HG03469 (cell line): Measurements from ENCODE around the gene ISOC2.
"Not testable (repeated sequence)": the region's sequence is repeated elsewhere in the genome, so short reads cannot be mapped to it uniquely, and the experiment has no call there.

Experiments
- ATAC-seq: cut with Tn5 transposase; IDR thresholded peaks from one replicate; pipeline ENCODE4 v1.9.1; 2021; ENCODE audit warnings: mild to moderate bottlenecking, moderate library complexity, moderate number of reproducible peaks; ENCODE audit not compliant: unreplicated experiment

ISOC2 gene

DNA sequence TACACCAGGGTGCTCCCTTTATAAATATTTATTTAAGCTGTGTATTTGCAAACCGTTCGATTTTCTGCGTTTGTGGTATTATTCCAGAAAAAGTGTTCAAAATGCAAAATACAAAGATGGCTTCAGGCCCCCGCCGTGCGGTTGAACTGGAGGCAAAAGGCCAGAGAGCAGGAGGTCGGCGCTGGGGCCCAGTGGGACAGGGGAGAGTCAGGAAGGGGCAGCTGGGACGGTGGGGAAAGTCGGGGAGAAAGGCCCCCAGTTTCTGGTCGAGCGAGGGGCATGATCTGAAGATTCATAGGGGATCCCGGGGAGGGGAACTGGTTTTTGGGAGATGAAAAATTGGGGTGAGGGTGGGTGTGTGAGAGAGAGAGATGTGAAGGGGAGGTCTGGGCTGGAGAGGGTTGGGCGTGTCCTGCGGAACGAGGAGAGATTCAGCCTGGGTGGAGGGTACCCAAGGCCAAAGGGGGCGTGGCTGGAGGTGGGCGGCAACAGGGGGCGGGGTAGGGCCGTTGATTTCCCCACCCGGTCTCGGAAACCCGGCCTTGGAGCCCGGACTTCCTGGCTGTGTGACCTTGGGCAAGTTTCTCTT, 678 bp downstream of the ISOC2 start:
- ATAC-seq, result no peak

DNA sequence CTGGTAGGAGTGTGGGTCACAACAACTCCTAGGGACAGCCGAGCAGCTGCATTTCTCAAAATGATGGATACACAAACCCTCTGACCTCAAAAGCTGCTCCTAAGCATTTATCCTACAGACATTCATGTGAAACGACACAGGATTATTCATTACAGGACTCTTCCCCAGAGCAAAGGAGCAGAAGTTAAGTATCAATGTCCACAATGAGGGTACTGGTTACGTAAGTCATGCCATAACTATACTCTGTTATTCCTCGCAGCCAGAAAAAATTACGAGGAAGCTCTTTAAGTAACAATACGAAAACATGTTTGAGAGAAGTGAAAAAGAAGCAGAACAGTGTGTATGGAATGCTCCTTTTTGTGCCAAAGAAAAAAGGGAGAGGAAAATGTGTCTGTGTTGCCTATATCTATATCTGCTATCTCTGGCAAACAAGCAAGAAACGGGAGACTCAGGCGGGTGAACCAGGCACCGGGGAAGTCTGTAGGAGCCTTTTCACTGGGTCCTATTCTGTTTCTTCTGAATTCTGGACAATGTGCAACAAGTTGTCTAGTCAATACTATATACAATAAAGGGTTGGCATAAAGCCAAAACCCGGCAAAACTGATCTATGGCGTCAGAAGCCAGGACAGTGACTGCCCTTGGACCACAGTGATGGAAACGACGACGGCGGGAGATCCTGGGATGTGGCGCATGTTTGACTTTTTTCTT, 1.3 kb downstream of the ISOC2 start:
- ATAC-seq, result no peak

DNA sequence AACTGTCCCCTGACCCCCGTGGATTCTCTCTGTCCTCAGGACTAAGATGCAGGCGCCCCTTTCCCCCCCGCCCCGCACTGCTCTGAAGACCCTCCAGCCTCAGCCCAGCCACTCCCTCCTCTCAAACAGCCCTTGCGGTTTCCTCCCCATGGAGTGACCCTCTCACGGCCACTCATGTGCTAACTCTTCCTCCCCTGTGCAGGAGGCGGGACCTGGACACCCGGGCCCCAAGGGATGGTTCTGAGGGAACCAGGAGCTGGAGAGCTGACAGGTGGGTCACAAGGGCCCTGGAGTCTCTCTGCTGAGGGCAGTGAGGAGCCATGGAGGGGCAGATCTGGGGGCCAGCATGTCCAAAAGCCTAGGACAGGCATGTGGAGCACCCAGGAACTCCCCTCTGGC, 1.9 kb downstream of the ISOC2 start:
- ATAC-seq, result no peak

DNA sequence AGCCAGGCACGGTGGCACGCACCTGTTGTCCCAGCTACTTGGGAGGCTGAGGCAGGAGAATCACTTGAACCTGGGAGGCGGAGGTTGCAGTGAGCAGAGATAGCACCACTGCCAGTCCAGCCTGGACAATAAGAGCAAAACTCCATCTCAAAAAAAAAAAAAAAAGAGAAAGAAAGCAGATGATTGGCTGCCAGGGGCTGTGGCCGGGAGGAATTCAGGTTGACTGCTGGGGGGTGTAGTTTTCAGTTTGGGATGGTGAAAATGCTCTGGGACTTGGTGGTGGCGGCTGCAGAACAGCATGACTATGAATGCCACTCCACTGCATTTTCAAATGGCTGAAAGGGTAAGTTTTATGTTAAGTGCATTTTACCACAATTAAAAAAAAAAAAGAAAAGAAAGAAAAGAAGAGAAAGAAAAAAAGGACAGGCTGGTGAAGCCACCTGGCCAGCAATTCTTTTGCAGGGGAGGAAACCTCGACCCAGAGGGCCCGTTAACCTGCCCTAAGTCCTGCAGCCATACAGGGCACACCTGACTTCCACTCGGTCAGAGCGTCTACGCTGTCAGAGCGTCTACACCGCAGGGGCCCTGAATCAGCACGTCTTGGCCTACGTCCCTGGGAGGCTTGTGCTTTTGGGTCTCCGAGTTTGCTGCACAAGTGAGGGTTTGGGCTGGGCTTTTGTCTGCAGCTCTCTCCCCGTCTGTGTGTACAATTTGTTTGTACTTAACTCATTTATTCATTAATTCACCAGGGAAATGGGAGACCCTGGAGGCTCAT, 3.6 kb downstream of the ISOC2 start:
- no peak for ATAC-seq

DNA sequence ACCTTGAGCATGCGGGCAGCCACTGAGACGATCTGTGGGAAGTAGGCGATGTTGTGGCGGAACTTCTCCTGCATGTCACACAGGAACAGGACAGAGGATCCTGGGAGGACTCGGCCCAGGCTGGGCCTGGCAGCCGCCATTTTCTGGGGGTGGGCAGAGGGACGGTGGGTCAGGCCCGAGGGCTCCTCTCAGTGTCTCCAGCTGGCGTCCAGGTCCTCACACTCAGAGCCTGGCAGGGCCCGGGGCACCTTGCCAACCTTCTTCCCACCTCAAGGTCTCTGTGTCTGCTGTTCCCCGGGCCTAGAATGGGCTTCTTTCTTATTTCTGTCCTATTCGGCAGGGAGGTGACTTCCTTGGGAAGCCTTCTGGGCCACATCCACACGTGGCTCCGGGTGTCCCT, 5.1 kb downstream of the ISOC2 start:
- ATAC-seq, result no peak

DNA sequence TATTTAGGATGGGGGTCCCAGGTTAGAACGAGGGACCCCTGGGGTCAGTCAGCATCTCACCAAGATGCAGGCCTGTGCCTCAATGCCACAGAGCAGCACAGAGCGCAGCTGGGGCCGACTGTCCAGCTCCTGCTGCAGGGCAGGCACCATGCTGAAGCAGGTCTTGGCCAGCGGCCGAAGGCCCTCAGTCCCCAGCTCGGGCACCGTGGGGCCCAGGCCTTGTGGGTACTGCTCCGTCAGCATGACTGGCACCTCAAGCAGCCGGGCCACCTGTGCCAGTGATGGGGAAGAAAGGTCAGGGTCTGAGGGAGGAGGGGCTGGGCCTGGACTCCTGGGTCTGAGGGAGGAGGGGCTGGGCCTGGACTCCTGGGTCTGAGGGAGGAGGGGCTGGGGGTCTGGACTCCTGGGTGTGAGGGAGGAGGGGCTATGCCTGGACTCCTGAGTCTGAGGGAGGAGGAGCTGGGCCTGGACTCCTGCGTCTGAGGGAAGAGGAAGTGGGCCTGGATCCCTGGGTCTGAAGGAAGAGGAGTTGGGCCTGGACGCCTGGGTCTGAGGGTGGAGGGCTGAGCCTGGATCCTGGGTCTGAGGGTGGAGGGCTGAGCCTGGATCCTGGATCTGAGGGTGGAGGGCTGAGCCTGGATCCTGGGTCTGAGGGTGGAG, 5.7 kb downstream of the ISOC2 start:
- ATAC-seq, result no peak

DNA sequence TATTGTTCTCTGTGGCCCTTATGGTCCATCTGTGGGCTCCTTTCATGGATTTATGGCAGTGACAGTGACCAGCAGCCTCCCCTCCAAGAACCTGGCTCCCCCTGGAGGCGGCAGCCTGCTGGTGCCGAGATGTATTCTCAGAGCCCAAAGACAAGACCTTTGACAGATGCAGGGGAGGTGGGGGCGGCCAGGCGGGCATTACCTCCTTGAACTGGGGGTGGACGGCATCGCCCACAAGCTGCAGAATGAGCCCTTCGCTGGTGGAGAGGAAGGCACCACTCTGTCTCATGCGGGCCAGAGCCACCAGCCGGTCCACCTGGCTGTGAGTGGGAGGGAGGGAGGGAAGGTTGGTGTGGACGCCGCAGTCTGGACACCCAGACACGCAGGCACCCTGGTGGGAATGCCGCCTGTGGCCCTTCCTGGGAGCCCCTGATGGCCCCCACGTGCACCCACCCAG, 6.6 kb downstream of the ISOC2 start:
- ATAC-seq, result no peak

DNA sequence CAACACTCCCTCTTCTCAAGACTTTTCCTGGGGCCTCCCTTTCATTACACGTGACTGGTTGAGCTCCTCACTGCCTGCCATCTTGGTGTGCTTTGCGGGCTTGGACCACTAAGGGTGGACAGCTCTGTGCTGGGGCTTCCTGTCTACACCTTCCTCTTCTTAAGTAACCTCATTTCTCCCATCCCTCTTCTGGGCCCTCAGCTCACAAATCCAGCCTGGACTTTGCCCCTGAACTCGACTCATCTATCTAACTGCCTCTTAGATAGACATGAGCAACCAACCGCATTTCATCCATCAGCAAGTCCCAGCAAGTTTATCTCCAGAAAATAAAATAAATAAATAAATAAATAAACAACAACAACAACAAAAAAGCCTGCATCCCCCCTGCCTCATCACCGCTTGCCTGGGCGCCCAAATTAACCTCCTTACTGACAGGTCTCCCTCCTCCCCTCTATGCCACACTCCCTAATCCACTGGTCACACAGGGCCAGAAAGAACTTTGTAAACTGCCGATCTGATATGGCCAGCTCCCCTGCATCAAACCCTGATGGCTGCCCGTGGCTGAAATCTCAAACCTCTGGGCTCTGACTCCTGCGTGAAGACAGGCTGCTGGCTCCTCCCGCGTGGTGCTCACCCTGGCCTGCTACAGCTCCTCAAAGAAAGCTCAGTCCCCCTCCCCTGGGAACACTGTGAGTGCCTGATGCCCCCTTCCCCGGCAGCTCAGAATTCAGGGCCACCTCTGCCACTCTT, 7.8 kb downstream of the ISOC2 start:
- no peak for ATAC-seq

DNA sequence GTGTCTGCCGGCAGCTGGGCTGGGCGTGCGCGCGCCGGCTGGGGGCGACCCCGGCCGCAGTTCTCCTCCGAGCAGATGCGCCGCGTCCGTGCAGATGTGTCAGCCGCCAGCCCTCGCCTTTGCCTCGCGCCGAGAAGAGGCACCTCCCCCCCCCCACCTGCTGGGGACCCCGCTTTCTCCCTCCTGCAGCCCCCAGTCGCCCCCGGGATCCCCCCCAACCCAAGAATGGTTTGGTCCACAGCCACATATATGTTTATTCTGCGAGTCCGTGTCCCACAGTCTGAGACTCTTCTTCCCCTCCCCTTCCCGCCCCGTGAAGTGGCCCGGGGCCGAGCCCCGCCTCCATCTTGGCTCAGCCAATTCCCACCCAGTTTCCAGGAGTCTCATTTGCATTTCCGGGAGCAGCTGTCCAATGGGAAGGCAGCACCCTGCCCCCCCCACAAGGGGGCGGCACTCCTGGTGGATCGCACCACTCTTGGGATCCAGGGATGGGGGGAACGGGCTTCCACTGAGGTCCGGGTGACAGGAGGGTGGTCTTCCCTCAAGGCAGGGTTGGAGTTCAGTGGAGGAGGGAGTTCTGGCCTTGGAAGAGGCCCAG, 8.6 kb downstream of the ISOC2 start:
- no peak for ATAC-seq

DNA sequence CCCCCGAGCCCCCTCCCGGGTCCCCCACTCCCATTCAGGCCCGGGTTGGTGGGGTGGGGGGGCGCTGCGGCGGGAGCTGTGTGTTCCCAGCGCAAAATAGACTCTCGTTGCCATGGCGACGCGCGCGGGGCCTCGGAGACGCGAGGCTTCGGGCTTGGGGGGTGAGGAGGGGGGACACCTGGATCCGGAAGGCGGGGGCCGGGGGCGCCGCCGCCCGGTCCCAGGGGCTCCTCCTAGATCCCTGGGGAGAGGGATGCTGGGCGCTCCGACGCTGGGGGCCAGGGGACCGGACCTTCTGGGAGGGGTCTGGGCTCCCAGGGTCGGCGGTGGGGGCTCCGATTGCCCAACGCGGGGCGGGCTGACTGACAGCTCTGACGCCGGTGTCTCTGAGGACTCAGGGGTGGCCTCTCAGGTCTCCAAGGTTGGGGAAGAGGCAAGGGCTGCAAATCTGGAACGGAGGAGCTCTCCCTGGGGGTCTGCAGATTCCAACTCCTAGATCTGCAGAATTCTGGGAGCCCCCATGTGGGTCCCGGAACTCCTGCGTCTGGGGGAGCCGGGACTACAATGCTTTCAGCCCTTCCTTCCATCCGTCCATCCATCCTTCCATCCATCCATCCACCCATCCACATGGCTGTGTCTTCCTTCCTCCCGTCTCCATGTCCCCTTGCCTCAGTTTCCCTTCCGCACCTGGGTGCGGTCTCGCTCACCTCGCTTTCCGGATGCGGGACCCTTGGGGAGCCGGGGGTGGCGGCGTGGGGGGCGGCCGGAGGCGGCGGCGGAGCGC, 9.3 kb downstream of the ISOC2 start:
- no peak for ATAC-seq

DNA sequence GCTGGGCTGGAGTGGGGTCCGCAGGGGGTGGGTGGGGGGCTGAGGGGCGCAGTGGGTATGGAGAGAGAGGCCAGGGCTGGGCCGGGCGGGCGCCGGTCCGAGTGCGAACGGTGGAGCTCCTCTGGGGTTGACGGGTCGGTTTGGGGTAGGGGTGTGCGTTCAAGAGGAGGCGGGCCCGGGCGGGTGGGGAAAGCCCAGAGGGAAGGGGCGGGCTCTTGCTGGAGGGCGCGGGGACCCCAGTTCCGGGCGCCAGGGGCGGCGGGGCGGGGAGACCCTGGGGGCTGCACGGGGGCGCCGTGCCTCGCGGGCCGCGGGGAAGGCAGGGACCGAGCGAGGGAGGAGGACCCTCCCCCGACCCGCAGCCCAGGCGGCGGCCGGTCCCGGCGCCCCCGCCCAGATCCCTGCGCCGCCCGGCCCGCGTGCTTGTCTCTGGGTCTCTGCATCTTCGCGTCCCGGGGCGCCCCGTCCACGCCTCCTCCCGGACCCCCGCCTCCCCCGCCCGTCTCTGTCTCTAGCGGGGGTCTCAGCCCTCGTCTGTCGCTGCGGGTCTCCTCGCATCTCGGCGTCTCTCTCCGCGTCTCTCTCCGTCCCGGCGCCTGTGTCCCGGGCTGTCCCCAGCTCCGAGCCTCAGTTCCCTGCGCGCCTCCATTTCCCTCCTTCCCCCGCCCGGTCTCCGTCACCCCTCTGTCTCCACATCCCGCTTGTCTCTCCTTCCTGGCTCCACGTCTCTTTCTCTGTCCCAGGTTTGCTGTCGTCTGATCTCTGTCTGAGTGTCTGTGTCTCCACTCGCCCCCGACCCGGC, 10.1 kb downstream of the ISOC2 start:
- ATAC-seq, result no peak

DNA sequence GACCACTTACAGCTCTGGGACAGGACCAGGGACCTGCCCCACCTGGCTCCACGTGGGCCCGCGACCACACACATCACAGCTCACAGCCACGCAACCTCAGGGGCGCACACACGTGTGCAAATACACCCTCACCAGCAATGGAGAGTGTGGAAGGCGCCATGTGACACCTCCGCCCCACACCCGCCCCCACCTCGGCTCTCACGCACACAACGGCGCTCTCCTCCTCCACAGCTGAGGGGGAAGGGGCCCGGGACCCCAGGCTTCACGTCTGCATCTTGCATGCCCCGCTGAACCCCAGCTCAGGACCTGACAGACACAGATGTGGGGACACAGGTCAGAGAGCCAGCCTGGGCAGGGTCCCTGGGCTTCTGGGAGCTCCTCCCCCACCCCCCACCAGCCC, 12.0 kb downstream of the ISOC2 start:
- ATAC-seq, result no peak

DNA sequence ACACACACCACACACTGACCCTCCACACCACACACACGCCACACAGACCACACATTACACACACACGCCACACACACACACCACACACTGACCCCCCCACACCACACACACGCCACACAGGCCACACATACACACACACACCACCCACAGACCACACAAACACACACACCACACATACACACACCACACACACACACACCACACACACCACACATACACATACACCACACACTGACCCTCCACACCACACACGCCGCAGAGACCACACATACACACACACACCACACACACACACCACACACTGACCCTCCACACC, 13.3 kb downstream of the ISOC2 start:
- ATAC-seq, result not testable (repeated sequence)

DNA sequence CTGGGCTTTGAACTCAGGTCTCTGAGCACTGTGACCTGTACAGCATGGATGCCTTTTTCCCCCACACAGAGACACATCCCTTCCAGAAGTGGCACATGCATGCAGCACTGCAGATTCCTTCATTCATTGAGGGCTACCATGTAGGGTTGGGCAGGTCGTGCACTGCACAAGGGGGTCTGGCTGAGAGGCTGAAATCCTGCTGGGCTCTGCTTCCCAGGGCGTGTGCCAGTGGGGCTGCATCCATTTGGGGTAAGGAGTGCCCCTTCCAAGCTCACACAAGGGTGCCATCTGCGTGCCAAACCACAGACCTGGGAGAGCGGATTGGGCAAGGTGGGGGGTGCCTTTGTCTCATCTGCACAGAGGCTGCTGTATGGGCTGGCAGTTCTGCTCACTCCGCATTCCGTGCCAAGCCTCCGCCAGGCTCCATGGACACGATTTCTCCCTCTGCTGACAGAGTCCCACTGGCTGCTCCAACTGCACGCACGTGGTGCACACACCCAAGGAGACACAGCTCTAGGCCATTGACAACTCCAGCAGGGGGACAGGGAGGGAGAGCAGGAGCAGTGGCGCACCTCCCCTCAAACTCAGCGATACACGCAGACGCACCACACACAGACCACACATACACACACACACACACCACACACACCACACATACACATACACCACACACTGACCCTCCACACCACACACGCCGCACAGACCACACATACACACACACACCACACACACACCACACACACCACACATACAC, 13.8 kb downstream of the ISOC2 start:
- no peak for ATAC-seq

DNA sequence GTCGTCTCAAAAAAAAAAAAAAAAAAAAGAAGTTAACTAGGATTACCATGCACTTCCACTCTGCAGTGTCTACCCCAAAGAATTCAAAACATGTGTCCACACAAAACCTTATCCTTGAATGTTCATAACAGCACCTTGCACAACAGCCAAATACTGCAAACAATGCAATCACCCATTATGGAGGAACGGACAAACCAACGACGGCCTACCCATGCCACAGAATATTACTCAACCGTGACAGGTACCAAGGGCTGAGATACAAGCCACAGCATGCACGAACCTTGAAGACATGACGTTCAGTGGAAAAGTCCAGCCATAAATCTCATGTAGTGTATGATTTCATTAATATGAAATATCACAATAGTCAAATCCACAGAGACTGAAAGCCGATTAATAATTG, 15.4 kb downstream of the ISOC2 start:
- ATAC-seq, result no peak

DNA sequence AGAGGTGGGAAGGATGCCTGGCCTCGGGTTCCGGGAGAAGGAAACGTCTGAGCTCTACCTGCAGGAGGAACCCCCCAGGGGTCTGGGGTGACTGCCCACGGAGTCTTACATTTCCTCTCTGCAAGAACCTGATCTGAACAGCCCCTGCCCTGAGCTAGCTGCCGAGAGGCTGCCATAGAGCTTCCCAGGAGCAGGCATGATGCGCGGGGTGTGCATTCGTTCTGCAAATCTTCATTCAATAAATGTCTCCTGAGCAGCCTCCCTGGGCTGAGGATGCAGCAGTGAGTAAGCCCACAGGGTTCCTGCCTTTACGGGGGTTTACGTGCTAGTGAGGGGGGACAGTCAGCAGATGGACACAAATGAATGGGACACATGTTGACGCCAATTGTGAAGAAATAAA, 16.8 kb downstream of the ISOC2 start:
- ATAC-seq, result no peak

DNA sequence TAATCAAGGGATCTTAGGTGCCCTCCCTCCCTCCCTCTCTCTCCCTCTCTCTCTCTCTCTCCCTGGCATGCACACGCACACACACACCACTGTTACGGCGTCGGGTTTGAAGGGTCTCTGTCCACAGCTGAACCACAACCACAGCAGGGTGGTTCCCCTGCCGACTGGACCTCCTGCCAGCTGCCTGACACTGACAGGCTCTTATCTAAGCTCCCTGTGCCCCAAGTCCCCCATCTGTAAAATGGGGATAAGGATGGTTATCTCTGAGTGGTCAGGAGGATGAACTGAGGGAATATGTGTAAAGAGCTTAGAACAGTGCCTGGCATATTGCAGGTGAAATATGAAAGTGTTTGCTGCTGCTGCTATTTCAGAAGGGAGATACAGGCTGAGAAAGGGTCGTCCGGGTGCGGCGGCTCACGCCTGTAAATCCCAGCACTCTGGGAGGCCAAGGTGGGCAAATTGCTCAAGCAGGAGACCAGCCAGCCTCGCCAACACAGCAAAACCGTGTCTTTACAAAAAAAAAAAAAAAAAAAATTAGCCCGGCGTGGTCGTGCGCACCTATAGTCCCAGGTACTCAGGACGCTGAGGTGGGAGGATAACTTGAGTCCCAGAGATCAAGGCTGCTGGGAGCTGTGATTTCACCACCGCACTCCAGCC, 17.5 kb downstream of the ISOC2 start:
- no peak for ATAC-seq
